Uterus (tissue), 2 donors: Measurements from ENCODE around the gene NOMO2.
"Not testable (repeated sequence)": the region's sequence is repeated elsewhere in the genome, so short reads cannot be mapped to it uniquely, and the experiment has no call there.

Source experiments
- CTCF ChIP-seq, 4 experiments: fragments of 200-600 bp in 2 of 4; fragments of 450-650 bp in 2 of 4; sonication (generic) in 2 of 4; IDR thresholded peaks; one replicate each; pipeline ENCODE4 v1.5.1; 2016 to 2019; ENCODE audit warnings: antibody characterized with exemption in 4 of 4, mild to moderate bottlenecking in 2 of 4, moderate library complexity in 1 of 4
- POLR2A ChIP-seq, 2 donors: fragments of 450-650 bp; IDR thresholded peaks; one replicate each; pipeline ENCODE4 v1.6.1; 2016; ENCODE audit warnings: antibody characterized with exemption in 2 of 2, mild to moderate bottlenecking in 1 of 2, moderate library complexity in 1 of 2

- TF ChIP-seq CTCF, POLR2A (IDR thresholded peaks at IDR 0.05): not testable (repeated sequence)
Measured at GRCh38 chr16:18385285-18385684, 176.6 kb downstream of the NOMO2 start.
